Stimulated activated CD8-positive, alpha-beta memory T cell treated with anti-CD3 and anti-CD28 coated beads, Interleukin-7, amount 100 ng/mL, for 1 hour (primary cell): Measurements from ENCODE around the gene CAPZA2.
A peak's percentile ranks its signal among the peaks of the same experiment; 100 is the strongest.
"Not testable (repeated sequence)": the region's sequence is repeated elsewhere in the genome, so short reads cannot be mapped to it uniquely, and the experiment has no call there.

Experiments
- DNase-seq, 2 donors: peaks; one replicate each; pipeline ENCODE4 v3.0.0-alpha.2; 2020; ENCODE audit warnings: low read depth in 2 of 2

CAPZA2 gene

DNA sequence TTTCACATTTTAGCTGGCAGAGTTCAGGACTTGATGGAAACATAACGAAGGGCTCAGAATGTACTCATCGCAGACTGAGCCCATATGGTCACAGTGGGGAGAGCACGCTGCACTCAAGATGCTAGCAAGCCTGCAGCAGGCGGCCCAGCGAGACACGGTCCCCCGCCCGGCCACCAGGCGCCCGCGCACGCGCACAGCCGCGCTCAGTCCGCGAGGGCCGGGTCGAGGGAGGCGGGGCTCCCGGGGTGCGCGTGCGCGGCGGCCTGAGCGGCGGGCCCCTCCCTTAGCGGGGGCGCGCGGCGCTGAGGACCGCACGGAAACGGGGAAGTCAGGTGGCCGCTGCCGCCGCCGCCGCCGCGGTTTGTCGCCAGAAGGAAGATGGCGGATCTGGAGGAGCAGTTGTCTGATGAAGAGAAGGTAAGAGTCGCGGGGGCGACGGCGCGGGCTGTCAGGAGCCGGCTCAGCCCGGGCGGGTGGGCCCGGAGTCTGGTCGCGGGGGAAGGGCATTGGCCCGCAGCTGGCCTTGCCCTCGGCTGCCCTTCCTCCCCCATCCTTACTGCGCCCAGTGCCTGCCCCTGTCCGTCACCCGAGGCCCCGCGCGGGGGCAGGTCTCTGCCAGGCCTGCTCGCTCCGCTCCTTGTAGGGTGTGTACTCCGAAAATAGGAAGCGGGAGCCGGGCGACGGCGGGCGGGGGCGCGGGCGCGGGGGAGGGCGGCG lies at the start of gene CAPZA2:
Gene CAPZA2 (plus strand): TSS at position 354 of the 717 bp plus-strand sequence. CDS start 25 bp downstream, at position 379.
- peak; percentile 90 for DNase-seq

DNA sequence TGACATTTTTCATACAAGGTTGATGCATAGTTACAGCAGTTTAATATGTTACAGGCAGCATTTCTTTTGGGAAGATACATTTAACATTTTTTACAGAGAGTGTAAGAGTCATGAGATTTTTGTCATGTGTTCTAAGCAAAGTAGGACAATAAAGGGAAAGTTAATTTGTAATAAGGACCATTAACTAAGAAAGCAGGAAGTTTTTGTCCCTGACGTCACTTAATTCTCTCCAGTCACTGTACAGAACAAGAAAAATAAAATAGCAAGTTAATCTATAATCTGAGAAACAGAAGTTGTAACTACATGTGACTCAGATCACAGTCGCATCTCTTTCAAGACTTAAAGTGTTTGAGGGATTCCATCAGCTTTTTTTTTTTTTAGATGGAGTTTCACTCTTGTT lies 49.5 kb upstream of the CAPZA2 start:
- DNase-seq = no peak

DNA sequence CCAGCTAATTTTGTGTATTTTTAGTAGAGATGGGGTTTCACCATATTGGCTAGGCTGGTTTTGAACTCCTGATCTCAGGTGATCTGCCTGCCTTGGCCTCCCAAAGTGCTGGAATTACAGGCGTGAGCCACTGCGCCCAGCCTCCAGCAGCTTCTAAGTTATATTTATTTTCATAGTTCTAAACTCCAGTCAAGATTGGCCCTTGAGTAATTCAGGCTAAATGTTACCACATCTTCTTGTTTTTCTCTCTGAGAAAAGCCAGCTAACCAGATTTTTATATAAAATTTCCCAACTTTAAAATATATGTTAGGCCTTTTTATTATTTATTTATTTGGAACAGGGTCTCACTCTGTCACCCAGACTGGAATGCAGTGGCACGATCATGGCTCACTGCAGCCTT lies 49.0 kb upstream of the CAPZA2 start:
- not testable (repeated sequence) for DNase-seq

DNA sequence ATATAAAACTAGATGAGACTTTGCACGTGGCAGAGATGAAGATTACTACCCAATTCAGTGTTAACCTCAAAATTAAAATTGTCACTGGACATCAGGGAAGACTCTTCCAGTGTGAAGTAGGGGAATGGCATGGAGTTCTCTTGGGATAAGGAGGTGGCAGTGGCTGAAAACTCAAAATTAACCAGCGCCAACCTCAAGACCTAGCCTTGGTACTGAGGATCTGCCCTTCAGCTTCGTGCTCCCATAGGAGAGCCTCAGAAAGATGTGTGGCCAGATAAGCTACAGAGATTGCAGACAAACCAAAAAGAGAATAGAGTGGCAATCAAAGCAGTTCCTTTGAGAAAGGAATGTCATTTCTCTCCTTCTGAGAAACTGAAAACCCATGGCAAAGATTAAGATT lies 47.3 kb upstream of the CAPZA2 start:
- no peak for DNase-seq

DNA sequence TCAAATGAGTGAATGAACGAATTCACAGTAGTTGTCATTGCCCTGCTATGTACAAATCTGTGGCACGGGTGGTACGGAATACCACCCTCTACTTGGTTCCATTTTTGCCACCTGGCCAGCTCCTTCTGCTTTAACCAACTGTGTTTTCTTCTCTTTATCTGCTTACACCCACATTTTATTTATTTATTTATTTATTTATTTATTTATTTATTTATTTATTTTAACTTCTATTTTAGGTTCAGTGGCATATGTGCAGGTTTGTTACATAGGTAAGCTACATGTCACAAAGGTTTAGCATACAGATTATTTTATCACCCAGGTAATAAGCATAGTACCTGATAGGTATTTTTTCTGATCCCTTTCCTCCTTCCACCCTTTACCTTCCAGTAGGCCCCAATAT lies 42.2 kb upstream of the CAPZA2 start:
- no peak for DNase-seq

DNA sequence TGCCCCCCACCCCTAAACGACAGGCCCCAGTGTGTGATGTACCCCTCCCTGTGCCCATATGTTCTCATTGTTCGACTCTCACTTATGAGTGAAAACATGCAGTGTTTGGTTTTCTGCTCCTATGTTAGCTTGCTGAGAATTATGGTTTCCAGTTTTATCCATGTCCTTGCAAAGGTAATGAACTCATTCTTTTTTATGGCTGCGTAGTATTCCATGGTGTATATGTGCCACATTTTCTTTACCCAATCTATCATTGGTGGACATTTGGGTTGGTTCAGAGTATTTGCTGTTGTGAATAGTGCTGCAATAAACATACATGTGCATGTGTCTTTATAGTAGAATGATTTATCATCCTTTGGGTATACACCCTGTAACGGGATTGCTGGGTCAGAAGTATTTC lies 40.7 kb upstream of the CAPZA2 start:
- not testable (repeated sequence) for DNase-seq

DNA sequence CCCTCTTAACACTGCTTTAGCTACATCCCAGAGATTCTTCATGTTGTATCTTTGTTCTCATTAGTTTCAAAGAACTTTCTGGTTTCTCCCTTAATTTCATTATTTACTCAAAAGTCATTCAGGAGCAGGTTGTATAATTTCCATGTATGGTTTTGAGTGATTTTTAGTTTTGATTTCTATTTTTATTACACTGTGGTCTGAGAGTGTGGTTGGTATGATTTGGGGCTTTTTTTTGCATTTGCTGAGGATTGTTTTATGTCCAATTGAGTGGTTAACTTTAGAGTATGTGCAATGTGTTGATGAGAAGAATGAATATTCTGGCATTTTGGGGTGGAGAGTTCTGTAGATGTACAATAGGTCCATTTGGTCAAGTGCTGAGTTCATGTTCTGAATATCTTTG lies 37.9 kb upstream of the CAPZA2 start:
- no peak for DNase-seq

DNA sequence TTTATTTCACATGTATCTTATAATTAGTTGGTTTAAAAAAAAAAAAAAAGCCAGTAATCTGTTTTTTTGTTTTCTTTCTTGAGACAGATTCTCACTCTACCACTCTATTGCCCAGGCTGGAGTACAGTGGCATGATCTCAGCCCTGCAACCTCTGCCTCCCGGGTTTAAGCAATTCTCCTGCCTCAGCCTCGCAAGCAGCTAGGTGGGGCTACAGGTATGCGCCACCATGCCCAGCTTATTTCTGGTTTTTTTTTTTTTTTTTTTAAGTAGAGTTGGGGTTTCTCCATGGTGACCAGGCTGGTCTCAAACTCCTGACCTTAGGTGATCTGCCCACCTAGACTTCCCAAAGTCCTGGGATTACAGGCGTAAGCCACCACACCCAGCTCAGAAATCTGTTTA lies 34.1 kb upstream of the CAPZA2 start:
- DNase-seq = no peak

DNA sequence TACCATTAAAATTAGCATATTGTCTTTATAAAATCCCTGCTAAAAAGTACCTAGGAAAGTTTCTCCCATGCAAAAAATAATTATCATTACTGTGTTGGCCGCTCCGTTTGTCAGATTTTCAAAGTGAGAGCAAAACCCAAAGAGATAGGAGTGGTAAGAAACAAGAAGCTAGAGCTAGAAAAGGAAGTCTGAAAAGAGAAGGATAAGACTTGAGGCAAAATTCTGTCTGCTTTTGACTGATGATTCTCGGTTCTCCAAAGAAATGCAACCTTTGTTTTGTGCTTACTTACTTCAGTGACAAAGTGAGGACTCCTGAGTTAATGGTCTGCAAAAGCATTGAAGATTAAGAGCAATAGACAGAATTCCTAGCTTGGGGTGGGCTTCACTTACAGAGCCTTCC lies 33.3 kb upstream of the CAPZA2 start:
- DNase-seq = no peak

DNA sequence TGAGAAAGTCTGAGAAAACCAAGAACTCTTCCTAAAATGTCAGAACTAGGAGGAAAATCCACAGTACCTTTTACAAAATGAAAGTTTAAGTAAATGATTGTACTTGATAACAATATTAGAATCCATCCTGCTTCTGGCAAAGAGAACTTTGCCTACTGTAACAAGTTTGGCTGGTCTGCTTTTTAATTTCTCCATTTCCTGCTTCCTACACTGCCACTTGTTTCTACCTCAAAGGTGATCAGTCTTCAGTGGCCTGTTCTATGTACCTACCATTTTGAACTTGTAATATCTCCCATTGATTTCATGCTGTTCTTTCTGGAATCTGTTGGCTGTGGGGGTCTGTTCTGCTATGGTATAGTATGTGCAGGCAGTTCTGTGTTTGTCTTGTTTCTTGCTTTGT lies 32.9 kb upstream of the CAPZA2 start:
- no peak for DNase-seq

DNA sequence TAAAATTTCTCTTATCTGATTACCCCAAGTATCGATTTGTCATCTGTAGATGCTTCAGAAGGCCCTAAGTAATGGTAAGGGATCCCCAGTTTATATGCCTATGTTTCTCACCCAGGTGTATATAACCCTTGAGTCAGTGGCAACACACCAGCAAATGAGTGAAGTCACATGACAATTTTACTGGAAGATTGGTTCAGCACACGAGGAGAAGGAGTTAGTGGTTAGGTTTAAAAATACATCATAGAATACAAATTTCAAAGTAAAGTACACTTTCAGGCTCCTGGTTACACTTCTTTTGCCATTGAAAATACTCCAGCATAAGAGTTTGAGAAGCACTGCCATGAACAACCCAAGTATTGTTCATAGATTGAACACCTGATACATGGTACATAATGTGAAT lies 29.7 kb upstream of the CAPZA2 start:
- no peak for DNase-seq

DNA sequence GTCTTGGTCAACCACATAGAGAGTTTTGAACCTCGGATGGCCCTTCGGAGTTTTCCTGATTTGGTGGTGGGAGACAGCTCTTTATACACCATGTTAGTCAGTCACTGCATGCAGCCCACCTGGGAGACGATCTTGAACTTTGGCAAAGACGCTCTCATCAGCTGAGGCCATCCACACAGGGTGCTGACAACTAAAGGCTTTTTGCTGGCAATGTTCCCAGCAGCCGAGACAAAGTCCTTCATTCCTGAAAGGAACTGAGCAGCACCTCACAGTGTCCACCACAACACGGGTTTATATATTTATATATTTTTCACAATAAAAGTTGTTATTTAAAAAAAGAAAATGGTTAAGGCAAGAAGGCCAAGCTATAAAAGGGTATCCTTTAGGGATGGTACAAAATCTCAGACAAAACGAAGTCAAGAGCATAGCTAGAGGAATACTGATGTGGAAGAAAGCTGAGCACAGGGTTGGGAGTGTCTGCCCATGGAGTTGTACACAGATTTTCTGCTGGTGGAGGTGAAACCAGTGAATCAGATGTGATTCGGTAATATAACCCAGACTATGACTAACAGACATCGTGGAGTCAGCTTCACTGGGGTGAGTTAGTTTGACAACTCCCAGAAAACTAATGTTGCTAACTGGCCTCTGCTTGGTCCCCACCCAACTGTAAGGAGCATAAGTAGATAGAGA lies 27.4 kb upstream of the CAPZA2 start:
- no peak for DNase-seq

DNA sequence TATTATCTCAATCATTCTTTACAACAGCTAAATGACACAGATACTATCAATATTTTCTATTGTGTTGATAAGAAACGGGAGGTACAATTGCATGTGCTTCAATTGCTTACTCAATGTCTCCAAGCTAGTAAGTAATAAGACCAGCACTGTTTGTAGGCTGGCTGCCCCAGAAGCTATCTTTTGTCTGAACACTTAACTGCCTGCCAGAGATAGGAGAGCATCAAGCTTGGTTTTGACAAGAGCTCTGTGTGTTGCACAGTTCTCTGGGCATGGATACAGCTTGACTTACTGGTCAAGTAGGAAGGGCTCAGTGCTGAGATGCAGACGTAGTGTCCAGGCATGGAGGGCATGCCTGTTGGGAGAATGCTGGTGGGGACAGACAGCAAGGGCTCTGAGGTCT lies 26.3 kb upstream of the CAPZA2 start:
- DNase-seq = no peak

DNA sequence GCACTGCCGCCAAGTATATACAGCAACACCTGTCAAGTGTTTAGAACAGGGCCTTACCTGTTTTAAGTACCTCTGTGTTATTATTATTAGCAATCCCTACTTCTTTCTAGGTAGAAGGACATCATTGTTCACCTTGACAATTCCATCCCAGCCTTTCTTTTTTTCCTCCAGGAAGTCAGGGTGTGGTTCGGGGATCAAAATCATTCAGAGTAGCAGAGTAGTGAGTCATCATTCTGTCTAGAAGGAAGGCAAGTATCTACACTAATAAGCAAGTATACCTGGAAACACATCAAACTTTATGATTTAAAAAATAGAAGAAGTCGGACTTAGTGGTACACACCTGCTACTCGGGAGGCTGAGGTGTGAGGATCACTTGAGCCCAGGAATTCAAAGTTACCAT lies 25.5 kb upstream of the CAPZA2 start:
- no peak for DNase-seq

DNA sequence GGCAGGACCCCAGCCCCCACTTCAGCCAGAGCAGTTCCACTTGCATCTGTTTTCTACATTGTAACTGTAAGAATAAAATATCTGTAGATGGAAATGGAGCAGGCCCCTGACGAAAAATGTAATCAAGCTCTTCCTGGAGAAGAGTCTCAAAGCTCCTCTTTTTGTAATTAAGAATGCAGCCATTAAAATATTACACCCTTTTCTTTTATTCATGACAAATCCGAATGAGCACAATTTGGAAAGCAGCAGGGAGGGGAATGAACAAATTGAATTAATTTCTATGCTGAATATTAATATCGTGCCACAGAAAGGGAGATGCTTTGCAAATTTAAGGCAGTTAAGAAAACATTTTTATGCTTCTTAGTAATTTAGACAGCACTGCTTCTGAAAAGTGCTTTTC lies 24.8 kb upstream of the CAPZA2 start:
- DNase-seq = no peak

DNA sequence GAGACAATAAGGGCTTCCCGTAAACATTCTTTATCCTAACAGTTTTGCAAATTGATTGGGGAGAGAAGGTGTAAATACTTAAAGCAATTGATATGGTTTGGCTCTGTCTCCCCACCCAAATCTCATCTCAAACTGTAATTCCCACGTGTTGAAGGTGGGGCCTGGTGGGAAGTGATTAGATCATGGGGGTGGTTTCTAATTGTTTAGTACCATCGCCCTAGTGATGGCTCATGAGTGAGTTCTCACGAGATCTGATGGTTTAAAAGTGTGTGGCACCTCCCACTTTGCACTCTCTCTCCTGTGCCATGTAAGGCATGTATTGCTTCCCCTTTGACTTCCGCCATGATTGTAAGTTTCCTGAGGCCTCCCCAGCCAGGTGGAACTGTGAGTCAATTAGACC lies 22.1 kb upstream of the CAPZA2 start:
- no peak for DNase-seq

DNA sequence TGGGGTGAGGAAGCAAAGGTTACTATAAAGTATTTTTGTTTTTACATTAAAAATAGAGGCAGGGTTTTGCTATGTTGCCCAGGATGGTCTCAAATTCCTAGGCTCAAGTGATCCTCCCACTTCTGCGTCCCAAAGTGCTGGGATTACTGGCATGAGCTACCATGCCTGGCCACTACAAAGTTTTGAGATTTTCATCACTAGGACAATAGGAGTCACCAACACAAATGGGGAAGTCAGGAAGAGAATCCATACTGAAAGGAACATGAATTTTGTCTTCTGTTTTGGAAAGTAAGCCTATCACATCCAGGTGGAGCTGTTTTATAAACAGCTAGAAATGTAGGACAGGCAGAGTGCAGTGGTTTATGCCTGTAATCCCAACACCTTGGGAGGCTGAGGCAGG lies 20.0 kb upstream of the CAPZA2 start:
- DNase-seq = no peak

DNA sequence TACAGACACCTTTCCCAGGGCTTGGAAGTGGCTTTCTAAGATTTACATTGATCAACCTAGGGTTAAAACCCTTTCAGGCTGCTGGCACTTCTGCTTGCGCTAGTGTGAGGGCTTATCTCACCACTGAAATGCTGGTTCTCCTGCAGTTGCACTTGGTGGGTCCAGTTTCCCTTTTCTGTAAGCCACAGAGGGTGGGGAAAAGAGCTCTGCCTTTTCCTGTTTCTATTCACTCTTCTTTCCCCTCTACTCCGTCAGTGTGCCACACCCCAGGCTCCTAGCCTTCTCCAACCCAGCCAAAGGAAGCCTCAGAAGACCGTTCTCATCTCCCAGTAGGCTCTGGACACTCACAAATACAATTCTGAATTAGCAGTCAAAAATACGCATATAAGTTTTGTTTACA lies 19.0 kb upstream of the CAPZA2 start:
- no peak for DNase-seq

DNA sequence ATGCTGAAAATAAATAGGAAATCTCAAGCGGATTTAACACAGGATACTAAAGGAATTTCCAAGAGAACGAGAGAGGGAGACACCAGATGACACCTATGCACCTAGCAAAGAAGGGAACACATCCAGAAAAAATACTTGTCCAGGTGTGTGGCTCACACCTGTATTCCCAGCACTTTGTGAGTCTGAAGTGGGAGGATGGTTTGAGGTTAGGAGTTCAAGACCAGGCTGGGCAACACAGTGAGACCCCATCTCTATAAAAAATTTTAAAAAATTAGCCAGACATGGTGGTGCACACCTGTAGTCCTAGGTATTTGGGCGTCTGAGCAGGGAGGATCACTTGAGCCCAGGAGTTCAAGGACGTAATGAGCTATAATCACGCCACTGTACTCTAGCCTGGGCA lies 11.2 kb upstream of the CAPZA2 start:
- no peak for DNase-seq

DNA sequence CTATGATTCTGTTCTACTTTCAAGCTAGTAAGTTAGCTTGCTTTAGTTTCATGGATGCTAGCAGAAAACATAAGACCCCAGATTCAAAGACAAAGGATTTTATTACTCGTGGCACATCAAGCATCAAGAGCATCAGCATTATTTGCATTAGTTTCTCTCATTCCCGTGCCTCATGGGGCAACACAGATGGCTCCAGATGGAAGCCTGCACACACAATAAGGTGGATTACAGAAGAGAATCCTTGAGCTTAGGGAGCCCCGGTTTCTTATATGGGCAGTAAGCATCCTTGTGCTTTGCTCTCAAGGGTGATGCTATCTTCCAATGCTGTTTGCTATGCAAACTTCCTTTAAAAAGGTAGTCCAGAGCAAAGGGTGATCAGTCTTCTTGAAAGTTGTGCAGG lies 10.7 kb upstream of the CAPZA2 start:
- no peak for DNase-seq

DNA sequence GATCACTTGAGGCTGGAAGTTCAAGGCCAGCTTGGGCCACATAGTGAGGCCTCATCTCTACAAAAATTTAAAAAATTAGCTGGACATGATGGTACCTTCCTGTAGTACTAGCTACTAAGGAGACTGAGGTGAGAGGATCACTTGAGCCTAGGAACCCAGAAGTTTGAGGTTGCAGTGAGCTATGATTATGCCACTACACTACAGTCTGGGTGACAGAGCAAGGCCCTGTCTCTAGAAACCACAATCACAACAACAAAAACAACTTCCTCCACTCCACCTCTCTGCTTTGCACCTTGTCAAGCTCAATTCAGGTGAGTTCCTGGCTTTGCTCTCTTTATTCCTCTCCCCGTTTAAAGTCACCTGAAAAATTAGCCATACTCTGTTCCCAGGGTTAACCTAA lies 8.3 kb upstream of the CAPZA2 start:
- no peak for DNase-seq

DNA sequence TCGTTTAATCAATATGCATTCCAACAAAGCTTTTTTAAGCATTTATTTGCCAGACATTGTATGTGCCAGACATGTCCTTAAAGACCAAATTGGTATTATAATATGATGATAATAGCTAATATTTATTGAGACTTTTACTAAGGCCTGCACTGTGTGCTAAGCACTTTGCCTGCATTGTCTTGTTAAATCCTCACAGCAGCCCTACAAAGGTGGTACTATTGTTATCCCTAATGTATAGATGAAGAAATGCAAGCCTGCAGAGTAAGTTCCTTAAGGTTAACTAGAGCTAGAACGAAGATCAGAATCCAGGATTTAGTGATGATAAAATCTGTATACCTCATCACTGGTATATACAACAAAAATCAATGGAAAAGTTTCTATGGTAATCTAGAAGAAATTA lies 5.3 kb upstream of the CAPZA2 start:
- no peak for DNase-seq

DNA sequence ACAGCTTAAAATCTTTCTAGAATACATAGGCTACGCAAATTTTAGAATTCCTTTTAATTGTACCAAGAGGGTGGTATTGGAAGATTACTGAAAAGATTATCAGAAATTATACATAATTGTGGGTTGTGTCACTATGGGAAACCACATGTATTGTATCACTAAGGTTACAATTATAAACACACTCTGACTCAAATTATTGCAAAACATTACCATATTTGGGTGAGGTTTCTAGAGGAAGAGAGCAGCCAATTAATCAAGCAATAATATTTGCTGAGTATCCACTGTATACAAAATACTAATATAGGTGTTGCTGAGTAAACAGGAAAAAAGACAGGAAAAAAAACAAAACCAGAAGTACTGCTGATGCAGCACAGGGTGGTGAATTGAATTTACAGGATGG lies 3.1 kb upstream of the CAPZA2 start:
- DNase-seq = no peak

DNA sequence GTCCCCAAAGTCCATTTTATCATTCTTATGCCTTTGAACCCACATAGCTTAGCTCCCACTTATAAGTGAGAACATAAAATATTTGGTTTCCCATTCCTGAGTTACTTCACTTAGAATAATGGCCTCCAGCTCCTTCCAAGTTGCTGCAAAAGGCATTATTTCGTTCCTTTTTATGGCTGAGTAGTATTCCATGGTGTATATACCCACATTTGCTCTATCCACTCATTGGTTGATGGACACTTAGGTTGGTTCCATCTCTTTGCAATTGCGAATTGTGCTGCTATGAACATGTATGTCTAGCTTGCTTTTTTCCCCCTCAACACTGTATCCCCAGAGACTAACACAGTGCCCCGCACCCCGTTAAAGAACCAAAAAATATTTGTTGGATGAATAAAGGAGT lies 670 bp upstream of the CAPZA2 start:
- DNase-seq = no peak
